Mammary epithelial cell (primary cell): ENCODE data around the gene SENP6.

Experiments used
- CTCF ChIP-seq, 2 donors: IDR thresholded peaks in 1 of 2; conservative IDR thresholded peaks in 1 of 2; 2 replicates each; pipeline ENCODE4 v1.5.1; 2011 to 2012; ENCODE audit warnings: inconsistent platforms in 2 of 2, low read length in 2 of 2, mild to moderate bottlenecking in 2 of 2, control low read depth in 1 of 2, low read depth in 1 of 2; ENCODE audit not compliant: insufficient read depth in 1 of 2; ENCODE audit errors: extremely low read depth in 1 of 2
- EZH2 ChIP-seq: IDR thresholded peaks from 2 replicates; pipeline ENCODE4 v1.6.1; 2012; ENCODE audit warnings: low read length, inconsistent platforms, borderline replicate concordance

GRCh38 chr6:75613056-75613501, 11.4 kb downstream of the SENP6 start:
- TF ChIP-seq CTCF (conservative IDR thresholded peaks at IDR 0.05 in 1 of 2, IDR thresholded peaks at IDR 0.05 in 1 of 2; ENCODE audit: extremely low read depth in 1 of 2, insufficient read depth in 1 of 2, low read depth in 1 of 2, low read length in 2 of 2): no peak
- TF ChIP-seq EZH2: no peak
